ENCODE measurements around the gene RGMA. TPM values are rescaled to one million over a fixed set of nuclear protein-coding genes. Genes with fewer than 3 reads are reported as not detected.

Gene RGMA
- total RNA-seq, 1 donor from 2014 or later: 6.2 TPM

DNA sequence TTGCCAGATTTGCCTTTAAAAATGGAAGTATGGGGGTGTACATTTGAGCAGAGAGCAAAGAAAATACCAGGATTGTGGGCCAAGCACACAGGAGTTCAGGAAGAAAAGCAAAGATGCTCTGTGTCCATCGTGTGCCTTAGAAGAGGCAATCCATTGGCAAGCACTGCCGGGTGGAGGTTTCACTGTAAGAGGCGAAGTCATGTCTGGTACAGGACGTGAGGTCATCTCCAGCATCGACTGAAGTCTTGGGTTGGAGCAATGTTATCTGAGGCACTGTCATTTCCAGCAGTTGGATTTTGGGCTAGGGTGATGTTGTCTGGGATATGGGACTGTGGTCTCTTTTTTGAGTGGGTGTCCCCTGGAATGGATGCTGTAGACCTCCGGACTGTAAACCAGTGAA, 4.8 kb upstream of the RGMA start:
- no peak overlapping the region for H3K9ac ChIP-seq (ENCODE audit: low read length)
- Mint-ChIP-seq H3K4me1 (ENCODE audit: low read depth, unreplicated experiment) (no peaks in the 10 kb centered on the region), H3K36me3 (ENCODE audit: low read depth, unreplicated experiment) (peaks cover 2% of the 10 kb centered on the region), H3K4me3 (ENCODE audit: unreplicated experiment) (no peak overlapping the region), H3K27me3 (ENCODE audit: low read depth, unreplicated experiment) (peaks cover 21% of the 10 kb centered on the region), H3K9me3 (ENCODE audit: unreplicated experiment) (peaks cover 4% of the 10 kb centered on the region), H3K27ac (ENCODE audit: unreplicated experiment) (no peak overlapping the region)
- H3K9me3 ChIP-seq (ENCODE audit: insufficient read depth, low read depth, low read length): no peaks in the 10 kb centered on the region
- H3K27ac ChIP-seq (ENCODE audit: low read depth, low read length): no peak overlapping the region
- peaks cover 31% of the 10 kb centered on the region for H3K27me3 ChIP-seq (ENCODE audit: insufficient read depth, low read length)
- no peaks in the 10 kb centered on the region for H3K79me2 ChIP-seq (ENCODE audit: insufficient read depth, low read length)
- FAIRE-seq (no peak), DNase-seq (ENCODE audit: low read depth) (no peak)
- H4K20me1 ChIP-seq (ENCODE audit: insufficient read depth, low read length): no peaks in the 10 kb centered on the region
- H3K4me1 ChIP-seq (ENCODE audit: insufficient read depth, low read length): no peaks in the 10 kb centered on the region
- H3K4me3 ChIP-seq (ENCODE audit: insufficient read depth, low read depth, low read length): no peak overlapping the region
- no peaks in the 10 kb centered on the region for H3K36me3 ChIP-seq (ENCODE audit: insufficient read depth, low read length)
- no peak overlapping the region for H2AFZ ChIP-seq (ENCODE audit: low read depth, low read length)
- TF ChIP-seq, protein P1, sequence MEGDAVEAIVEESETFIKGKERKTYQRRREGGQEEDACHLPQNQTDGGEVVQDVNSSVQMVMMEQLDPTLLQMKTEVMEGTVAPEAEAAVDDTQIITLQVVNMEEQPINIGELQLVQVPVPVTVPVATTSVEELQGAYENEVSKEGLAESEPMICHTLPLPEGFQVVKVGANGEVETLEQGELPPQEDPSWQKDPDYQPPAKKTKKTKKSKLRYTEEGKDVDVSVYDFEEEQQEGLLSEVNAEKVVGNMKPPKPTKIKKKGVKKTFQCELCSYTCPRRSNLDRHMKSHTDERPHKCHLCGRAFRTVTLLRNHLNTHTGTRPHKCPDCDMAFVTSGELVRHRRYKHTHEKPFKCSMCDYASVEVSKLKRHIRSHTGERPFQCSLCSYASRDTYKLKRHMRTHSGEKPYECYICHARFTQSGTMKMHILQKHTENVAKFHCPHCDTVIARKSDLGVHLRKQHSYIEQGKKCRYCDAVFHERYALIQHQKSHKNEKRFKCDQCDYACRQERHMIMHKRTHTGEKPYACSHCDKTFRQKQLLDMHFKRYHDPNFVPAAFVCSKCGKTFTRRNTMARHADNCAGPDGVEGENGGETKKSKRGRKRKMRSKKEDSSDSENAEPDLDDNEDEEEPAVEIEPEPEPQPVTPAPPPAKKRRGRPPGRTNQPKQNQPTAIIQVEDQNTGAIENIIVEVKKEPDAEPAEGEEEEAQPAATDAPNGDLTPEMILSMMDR (IDR thresholded peaks at IDR 0.05; ENCODE audit: insufficient read depth, low read depth, low read length): no peak
- TF ChIP-seq EZH2 (IDR thresholded peaks at IDR 0.05; ENCODE audit: insufficient read depth, low read length): no peak
- H3K4me2 ChIP-seq (ENCODE audit: low read length): no peak overlapping the region

- no peaks in the 10 kb centered on the region for H3K9me3 ChIP-seq (ENCODE audit: insufficient read depth, low read depth, low read length)
- no peak overlapping the region for H3K9ac ChIP-seq (ENCODE audit: low read length)
- H3K36me3 Mint-ChIP-seq (ENCODE audit: low read depth, unreplicated experiment): no peaks in the 10 kb centered on the region
- no peaks in the 10 kb centered on the region for H3K9me3 Mint-ChIP-seq (ENCODE audit: unreplicated experiment)
- H3K79me2 ChIP-seq (ENCODE audit: insufficient read depth, low read length): no peaks in the 10 kb centered on the region
- H3K4me1 ChIP-seq (ENCODE audit: insufficient read depth, low read length): no peaks in the 10 kb centered on the region
- H2AFZ ChIP-seq (ENCODE audit: low read depth, low read length): no peak overlapping the region
- H3K36me3 ChIP-seq (ENCODE audit: insufficient read depth, low read length): no peaks in the 10 kb centered on the region
- H3K4me3 Mint-ChIP-seq (ENCODE audit: unreplicated experiment): no peak overlapping the region
- H4K20me1 ChIP-seq (ENCODE audit: insufficient read depth, low read length): no peaks in the 10 kb centered on the region
- H3K4me2 ChIP-seq (ENCODE audit: low read length): no peak overlapping the region
- no peak overlapping the region for H3K27ac ChIP-seq (ENCODE audit: low read depth, low read length)
- TF ChIP-seq, protein P1 (IDR thresholded peaks at IDR 0.05; ENCODE audit: insufficient read depth, low read depth, low read length): no peak
- TF ChIP-seq EZH2 (IDR thresholded peaks at IDR 0.05; ENCODE audit: insufficient read depth, low read length): no peak
- peaks cover 51% of the 10 kb centered on the region for H3K27me3 ChIP-seq (ENCODE audit: insufficient read depth, low read length)
- H3K27me3 Mint-ChIP-seq (ENCODE audit: low read depth, unreplicated experiment): peaks cover 37% of the 10 kb centered on the region
- H3K4me1 Mint-ChIP-seq (ENCODE audit: low read depth, unreplicated experiment): no peaks in the 10 kb centered on the region
- H3K4me3 ChIP-seq (ENCODE audit: insufficient read depth, low read depth, low read length): no peak overlapping the region
- FAIRE-seq: no peak
- no peak for DNase-seq (ENCODE audit: low read depth)
- no peak overlapping the region for H3K27ac Mint-ChIP-seq (ENCODE audit: unreplicated experiment)
These were observed 2.5 kb upstream of the RGMA start for GRCh38 chr15:93091465-93091864.

GRCh38 chr15:93089727-93090305, 805 bp upstream of the RGMA start:
- Histone ChIP-seq H3K4me1 (ENCODE audit: insufficient read depth, low read length) (no peaks in the 10 kb centered on the region), H3K4me2 (ENCODE audit: low read length) (peak overlapping the region; percentile 65), H3K9ac (ENCODE audit: low read length) (no peak overlapping the region), H3K9me3 (ENCODE audit: insufficient read depth, low read depth, low read length) (no peaks in the 10 kb centered on the region), H3K27me3 (ENCODE audit: insufficient read depth, low read length) (peaks cover 67% of the 10 kb centered on the region), H3K79me2 (ENCODE audit: insufficient read depth, low read length) (no peaks in the 10 kb centered on the region), H2AFZ (ENCODE audit: low read depth, low read length) (no peak overlapping the region), H3K4me3 (ENCODE audit: insufficient read depth, low read depth, low read length) (no peak overlapping the region), H4K20me1 (ENCODE audit: insufficient read depth, low read length) (no peaks in the 10 kb centered on the region), H3K36me3 (ENCODE audit: insufficient read depth, low read length) (no peaks in the 10 kb centered on the region), H3K27ac (ENCODE audit: low read depth, low read length) (no peak overlapping the region)
- no peak for TF ChIP-seq EZH2 (IDR thresholded peaks at IDR 0.05; ENCODE audit: insufficient read depth, low read length)
- TF ChIP-seq, protein P1 (IDR thresholded peaks at IDR 0.05; ENCODE audit: insufficient read depth, low read depth, low read length): no peak
- Mint-ChIP-seq H3K27ac (ENCODE audit: unreplicated experiment) (no peak overlapping the region), H3K36me3 (ENCODE audit: low read depth, unreplicated experiment) (no peaks in the 10 kb centered on the region), H3K4me1 (ENCODE audit: low read depth, unreplicated experiment) (no peaks in the 10 kb centered on the region), H3K27me3 (ENCODE audit: low read depth, unreplicated experiment) (peaks cover 51% of the 10 kb centered on the region), H3K9me3 (ENCODE audit: unreplicated experiment) (no peaks in the 10 kb centered on the region), H3K4me3 (ENCODE audit: unreplicated experiment) (peak overlapping the region; percentile 77)
- FAIRE-seq: no peak
- DNase-seq (ENCODE audit: low read depth): no peak
